ENCODE measurements around the gene CABS1. TPM values are rescaled to one million over a fixed set of nuclear protein-coding genes. Genes with fewer than 3 reads are reported as not detected.

CABS1 gene
- polyA plus RNA-seq, 2 of the 4 experiments (the other 2 are of a cell fraction), result not detected

DNA sequence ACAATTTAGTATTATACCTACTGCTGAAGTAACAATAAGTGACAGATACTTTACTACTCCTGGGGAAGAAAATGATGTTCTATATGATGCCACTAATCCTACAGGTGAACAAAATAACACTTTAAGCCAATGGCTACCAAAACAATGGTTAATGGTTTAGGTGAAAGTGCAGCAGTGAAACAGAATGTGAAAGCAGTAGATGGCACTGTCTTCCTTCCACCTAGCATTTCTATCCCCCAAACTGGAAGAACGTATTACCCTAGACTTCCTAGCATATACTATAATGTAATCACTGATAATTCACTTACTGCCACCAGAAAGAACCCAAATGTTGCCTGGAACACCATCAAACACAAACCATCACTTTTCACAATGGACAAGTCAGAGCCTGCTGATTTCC, 18.9 kb upstream of the CABS1 start (continued):
- no peak for TF ChIP-seq ESRRA (IDR thresholded peaks at IDR 0.05; ENCODE audit: borderline replicate concordance, low read length)
- TF ChIP-seq JUN (IDR thresholded peaks at IDR 0.05), result no peak
- no peak for TF ChIP-seq HES2 (IDR thresholded peaks at IDR 0.05)
- no peak for TF ChIP-seq NPAS2 (CRISPR knock-in tag; IDR thresholded peaks at IDR 0.05; ENCODE audit: borderline replicate concordance)

DNA sequence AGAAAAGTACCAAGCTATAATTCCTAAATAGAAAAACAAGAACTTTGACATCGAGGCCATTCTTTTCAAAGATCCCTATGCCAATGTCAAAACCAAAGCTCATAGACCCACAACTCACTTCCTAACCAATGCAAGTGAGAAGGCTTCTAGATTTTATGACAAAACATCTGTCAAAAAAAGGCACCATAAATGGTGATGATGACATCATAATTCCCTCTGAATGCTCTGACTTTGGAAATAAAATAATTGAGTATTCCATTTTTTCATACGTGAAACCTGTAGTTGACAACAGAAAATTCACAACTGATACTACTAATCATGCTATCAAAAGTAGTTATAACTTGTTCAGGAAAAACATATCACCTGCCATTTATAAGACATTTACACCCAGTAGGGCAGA, 8.7 kb upstream of the CABS1 start:
- no peak for FAIRE-seq
- TF ChIP-seq BCL3 (IDR thresholded peaks at IDR 0.05) (no peak), GATA3 (IDR thresholded peaks at IDR 0.05; ENCODE audit: borderline replicate concordance) (no peak), HOXB13 (CRISPR knock-in tag; IDR thresholded peaks at IDR 0.05; ENCODE audit: low read depth) (no peak), BHLHE40 (IDR thresholded peaks at IDR 0.05; ENCODE audit: low read depth, low read length) (no peak), FOSL2 (IDR thresholded peaks at IDR 0.05) (no peak), FOSL2 (CRISPR knock-in tag; IDR thresholded peaks at IDR 0.05) (no peak), KDM5A (IDR thresholded peaks at IDR 0.05) (no peak), HOXA7 (CRISPR knock-in tag; IDR thresholded peaks at IDR 0.05) (no peak), EHF (CRISPR knock-in tag; IDR thresholded peaks at IDR 0.05) (no peak), MAZ (IDR thresholded peaks at IDR 0.05; ENCODE audit: borderline replicate concordance, low read depth, low read length) (no peak)
- TF ChIP-seq, protein P1, sequence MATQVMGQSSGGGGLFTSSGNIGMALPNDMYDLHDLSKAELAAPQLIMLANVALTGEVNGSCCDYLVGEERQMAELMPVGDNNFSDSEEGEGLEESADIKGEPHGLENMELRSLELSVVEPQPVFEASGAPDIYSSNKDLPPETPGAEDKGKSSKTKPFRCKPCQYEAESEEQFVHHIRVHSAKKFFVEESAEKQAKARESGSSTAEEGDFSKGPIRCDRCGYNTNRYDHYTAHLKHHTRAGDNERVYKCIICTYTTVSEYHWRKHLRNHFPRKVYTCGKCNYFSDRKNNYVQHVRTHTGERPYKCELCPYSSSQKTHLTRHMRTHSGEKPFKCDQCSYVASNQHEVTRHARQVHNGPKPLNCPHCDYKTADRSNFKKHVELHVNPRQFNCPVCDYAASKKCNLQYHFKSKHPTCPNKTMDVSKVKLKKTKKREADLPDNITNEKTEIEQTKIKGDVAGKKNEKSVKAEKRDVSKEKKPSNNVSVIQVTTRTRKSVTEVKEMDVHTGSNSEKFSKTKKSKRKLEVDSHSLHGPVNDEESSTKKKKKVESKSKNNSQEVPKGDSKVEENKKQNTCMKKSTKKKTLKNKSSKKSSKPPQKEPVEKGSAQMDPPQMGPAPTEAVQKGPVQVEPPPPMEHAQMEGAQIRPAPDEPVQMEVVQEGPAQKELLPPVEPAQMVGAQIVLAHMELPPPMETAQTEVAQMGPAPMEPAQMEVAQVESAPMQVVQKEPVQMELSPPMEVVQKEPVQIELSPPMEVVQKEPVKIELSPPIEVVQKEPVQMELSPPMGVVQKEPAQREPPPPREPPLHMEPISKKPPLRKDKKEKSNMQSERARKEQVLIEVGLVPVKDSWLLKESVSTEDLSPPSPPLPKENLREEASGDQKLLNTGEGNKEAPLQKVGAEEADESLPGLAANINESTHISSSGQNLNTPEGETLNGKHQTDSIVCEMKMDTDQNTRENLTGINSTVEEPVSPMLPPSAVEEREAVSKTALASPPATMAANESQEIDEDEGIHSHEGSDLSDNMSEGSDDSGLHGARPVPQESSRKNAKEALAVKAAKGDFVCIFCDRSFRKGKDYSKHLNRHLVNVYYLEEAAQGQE (IDR thresholded peaks at IDR 0.05), result no peak
- Histone ChIP-seq H3K9me3 (no peaks in the 10 kb centered on the region), H3K4me2 (no peak overlapping the region), H3K27ac (no peak overlapping the region), H3K4me3 (no peak overlapping the region), H3K4me1 (no peaks in the 10 kb centered on the region)
- POLR2A ChIA-PET, result no interaction called here
- no peak for ATAC-seq
- WGBS (ENCODE audit: missing lambda C conversion rate), result 2% methylated on average over 2 of the region's 2 CpGs
- DNase-seq (ENCODE audit: low read depth in 1 of 2, low spot score in 1 of 2), result no peak
- CTCF ChIA-PET, result interaction anchor here (1.5 kb wide), 1 partner anchor 10 kb away, joined by 3 read pairs; no protein-coding TSS in a partner anchor

DNA sequence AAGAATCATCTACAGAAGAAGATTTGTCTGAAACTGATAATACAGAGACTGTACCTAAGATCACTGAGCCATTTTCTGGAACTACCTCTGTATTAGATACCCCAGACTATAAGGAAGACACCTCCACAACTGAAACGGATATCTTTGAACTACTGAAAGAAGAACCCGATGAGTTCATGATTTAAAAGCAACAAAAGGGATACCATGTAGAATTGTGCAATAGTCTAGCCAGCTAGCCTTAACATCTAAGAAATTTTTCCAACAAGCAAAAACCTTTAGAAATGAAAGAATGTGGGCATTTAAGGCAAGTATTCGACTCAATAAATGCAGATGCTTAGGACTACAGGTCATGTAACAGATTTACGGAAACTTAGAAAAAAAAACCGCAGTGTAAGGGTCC, 1.3 kb downstream of the CABS1 start:
- H3K27ac ChIP-seq, result no peak overlapping the region
- FAIRE-seq (no peak), ATAC-seq (no peak), DNase-seq (ENCODE audit: low read depth in 1 of 2, low spot score in 1 of 2) (no peak)
- ChIA-PET POLR2A (no interaction called here), CTCF (interaction anchor here (1.3 kb wide), 1 partner anchor 11 kb away, joined by 3 read pairs; no protein-coding TSS in a partner anchor)
- no peaks in the 10 kb centered on the region for H3K9me3 ChIP-seq
- no peaks in the 10 kb centered on the region for H3K4me1 ChIP-seq
- no peak for TF ChIP-seq BCL3 (IDR thresholded peaks at IDR 0.05)
- no peak for TF ChIP-seq EHF (CRISPR knock-in tag; IDR thresholded peaks at IDR 0.05)
- no peak for TF ChIP-seq ZFP36 (IDR thresholded peaks at IDR 0.05; ENCODE audit: borderline replicate concordance, partially characterized antibody)
- TF ChIP-seq, protein P2, sequence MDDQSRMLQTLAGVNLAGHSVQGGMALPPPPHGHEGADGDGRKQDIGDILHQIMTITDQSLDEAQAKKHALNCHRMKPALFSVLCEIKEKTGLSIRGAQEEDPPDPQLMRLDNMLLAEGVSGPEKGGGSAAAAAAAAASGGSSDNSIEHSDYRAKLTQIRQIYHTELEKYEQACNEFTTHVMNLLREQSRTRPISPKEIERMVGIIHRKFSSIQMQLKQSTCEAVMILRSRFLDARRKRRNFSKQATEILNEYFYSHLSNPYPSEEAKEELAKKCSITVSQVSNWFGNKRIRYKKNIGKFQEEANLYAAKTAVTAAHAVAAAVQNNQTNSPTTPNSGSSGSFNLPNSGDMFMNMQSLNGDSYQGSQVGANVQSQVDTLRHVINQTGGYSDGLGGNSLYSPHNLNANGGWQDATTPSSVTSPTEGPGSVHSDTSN (IDR thresholded peaks at IDR 0.05), result no peak
- no peak for TF ChIP-seq NFE2L2 (conservative IDR thresholded peaks at IDR 0.05; ENCODE audit: low read length)
- TF ChIP-seq POLR2A (IDR thresholded peaks at IDR 0.05; ENCODE audit: low read length), result no peak
- TF ChIP-seq JUN (IDR thresholded peaks at IDR 0.05), result no peak
- no peak for TF ChIP-seq PHF8 (IDR thresholded peaks at IDR 0.05; ENCODE audit: borderline replicate concordance, low read depth)
- no peak for TF ChIP-seq CHD2 (IDR thresholded peaks at IDR 0.05; ENCODE audit: low read length, partially characterized antibody)
- no peak for TF ChIP-seq HDAC2 (IDR thresholded peaks at IDR 0.05)
- TF ChIP-seq JUNB (IDR thresholded peaks at IDR 0.05), result no peak
- 20% methylated on average over 5 of the region's 5 CpGs for WGBS (ENCODE audit: missing lambda C conversion rate)
- H3K4me2 ChIP-seq, result no peak overlapping the region
- H3K4me3 ChIP-seq, result no peak overlapping the region

Data from A549 (cell line).